GF-D8 (cell line): ENCODE measurements around the gene PRDX2.
A peak's percentile ranks its signal among the peaks of the same experiment; 100 is the strongest.

Source experiments
- DNase-seq: peaks from one replicate; lab custom pipeline; 2025; lab: John Stamatoyannopoulos, UW

The PRDX2 gene

DNA sequence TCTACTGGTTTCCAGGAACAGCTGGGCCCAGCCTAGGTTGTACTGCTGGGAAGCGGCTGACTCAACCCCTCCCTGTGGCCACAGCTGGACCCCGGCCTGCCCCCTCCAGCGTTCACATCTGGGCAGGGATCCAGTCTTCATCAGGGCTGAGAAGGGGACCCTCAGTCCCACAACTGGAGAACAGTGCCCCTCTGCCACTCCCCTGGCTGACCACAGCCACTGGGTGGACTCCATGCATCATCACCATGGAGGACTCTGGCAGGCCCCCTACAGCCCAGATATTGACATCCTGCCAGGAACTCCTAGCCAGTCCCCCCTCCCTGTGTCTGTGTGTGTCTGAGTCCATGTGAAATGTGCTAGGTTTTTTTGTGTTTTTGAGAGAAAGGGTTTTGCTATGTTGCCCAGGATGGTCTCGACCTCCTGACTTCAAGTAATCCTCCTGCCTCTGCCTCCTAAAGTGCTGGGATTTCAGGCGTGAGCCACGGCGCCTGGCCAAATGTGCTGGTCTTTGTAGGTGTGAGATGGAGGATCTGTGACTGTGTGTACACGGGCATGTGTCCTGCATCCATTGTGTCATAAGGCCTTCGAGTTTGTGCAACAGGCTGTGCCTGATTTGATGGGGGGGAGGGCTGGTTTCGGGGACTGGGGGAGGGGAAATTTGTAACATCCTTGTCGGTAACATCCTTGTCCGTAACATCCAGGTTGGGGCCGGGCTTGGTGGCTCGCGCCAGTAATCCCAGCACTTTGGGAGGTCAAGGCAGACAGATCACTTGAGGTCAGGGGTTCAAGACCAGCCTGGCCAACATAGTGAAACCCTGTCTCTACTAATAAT, 22.2 kb downstream of the PRDX2 start:
- DNase-seq = peak; percentile 19

- no peak for DNase-seq
Measured at GRCh38 chr19:12778905-12779161, 22.8 kb downstream of the PRDX2 start.

DNA sequence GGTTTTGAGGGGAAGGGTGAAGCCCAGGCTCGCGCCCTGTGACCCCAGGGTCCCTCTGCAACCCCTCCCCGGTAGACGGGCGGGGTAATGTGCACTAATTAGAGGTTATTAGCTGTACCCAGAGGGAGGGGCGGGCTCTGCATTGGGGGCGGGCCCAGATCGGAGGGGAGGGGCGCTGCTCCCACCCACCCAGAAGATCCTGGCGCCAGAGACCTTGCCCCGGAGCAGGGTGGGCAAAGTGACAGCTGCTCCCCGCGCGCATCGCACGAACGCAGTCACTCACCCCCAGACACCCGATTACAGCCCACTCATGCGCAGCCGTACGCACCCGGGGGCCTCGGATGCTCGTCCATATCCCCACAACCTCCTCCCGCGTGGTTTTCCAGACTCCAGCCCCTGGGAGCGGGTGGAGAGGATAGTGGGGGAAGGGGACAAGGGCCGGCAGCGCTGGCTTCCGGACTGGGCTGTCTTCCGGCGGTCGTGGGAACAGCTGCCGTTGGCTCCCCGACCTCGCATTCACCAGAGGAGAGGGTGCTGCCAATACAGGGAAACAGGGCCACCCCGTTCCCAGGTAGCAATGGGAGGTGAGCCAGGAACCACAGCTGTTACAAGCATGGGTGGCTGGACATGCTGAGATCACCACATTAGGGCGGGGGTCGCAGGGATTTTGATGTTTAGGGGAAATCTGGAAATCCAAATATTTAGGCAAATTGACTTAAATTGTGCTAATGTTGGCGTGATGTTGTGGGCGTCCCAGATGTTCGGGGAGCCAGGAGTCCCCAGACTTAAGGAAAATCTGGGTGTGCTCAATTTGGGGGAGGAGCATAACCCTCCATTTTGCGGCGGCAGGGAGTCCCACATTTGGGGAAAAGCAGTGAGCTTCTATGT, 23.3 kb downstream of the PRDX2 start:
- peak; percentile 27 for DNase-seq

DNA sequence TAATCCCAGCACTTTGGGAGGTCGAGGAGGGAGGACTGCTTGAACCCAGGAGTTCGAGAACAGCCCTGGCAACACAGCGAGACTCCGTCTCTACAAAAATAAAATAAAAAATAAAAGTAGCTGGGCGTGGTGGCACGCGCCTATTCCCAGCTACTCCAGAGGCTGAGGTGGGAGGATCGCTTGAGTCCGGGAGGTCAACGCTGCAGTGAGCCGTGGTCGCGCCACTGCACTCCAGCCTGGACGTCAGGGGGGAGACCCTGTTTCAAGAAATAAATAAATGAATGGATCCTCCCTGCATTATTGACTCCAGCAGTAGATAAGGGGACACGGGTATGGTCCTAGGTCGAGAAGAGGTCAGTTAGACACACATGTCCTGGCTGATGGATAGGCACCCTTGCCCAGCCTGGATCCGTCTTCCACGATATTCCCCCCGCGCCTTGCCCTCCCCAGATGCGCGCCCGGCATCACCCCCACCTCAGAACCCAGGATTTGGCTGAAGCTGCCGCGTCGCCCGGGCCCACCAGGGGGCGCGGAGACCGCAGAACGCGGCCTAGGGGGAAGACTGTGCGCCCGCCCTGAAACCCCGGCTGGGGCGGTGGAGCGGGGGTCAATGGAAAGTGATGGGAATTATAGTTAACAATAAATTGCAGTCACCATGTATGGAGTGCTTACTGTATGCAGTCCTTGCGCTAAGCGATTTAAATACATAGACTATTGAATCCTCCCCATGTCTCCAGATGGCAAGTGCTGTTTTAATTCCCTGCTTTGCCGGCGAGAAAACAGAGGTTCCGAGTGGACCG, 24.2 kb downstream of the PRDX2 start:
- DNase-seq = peak; percentile 14

DNA sequence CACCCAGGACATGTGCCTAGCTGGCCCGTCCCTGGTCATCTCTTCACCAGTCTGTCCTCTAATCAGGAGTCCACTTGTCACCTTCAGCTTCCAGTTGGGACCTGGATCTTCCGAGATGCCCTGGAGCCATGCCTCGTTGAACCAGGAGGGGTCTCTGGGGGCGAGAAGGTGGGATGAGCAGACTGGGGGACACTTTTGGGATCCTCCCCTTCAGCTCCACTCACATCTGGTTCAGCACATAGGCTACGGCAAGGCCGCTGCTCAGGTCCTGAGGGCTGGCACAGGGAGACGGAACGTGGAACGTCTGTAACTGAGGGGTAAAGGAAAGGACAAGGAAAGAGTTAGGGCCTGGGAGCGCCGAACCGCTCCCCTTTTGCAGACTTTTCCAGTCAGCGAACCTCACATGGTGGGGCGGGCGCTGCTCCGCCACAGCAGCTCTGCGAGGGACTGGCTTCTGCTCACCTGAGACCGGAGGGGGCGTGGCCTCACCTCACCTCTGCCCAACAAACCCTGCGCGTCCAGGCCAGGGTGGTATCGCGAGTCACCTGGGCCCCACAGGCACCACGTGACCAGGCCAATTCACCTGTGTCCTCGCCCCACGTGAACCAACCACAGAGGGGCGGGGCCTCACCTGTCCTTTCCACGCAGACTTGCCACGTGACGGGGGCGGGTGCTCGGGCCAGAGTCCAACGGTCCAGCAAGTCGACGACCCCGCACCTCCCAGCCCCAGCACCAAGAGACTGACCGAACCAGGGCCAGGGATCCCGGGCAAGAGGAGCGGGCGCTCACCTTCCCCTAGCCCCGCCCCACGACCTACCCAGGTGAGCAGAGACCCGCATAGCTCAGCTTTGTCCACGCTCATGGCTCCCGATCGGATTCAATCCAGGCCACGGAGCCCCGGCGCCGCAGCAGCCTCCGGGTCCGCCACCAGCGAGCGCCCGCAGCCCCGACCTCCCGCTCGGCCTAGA, 26.7 kb downstream of the PRDX2 start, which contains the start of gene HOOK2:
Gene HOOK2 (minus strand): TSS at position 965 of the 968 bp plus-strand sequence. CDS start 103 bp downstream, at position 862.
- no peak for DNase-seq

DNA sequence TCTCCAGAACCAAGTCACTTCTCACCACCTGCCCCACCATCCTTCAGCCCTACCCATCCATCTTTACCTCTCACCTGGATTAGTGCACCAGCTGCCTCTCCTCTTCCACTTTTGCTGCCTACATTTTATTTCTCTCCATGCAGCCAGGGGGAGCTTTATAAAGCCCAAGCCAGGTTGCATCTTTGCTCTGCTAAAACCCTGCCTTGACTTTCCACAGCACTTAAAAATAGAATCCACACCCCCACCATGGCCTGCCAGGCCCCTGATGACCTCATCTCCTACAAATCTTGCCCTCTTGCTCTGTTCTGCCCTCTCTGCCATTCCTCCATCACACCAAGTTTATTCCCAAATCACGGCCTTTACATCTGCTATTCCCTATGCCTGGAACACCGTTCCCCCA, 28.0 kb downstream of the PRDX2 start:
- DNase-seq = no peak

GRCh38 chr19:12772323-12772722, 29.3 kb downstream of the PRDX2 start:
- DNase-seq = no peak

- DNase-seq = no peak
Measured at GRCh38 chr19:12770922-12771321, 30.7 kb downstream of the PRDX2 start.

DNA sequence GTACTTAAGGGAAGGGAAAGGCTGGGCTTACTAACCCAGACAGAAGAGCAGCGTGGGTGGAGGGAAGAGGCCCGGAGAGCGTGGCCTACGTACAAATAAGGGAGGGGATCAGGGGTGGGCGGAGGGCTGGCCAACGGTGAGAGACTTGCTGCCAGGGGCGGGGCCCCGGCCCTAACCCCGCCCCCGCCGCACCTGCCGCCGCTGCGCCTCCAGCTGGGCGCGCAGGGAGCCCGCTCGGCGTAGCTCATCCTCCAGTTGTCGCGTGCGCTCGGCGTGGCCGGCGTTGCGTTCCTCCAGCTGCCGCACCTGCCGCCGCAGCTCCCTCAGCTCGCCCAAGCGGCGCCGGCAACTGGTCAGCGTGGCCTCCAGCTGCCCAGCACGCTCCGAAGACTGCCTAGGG, 31.9 kb downstream of the PRDX2 start:
- no peak for DNase-seq

- no peak for DNase-seq
Measured at GRCh38 chr19:12767666-12768065, 33.9 kb downstream of the PRDX2 start.

- no peak for DNase-seq
Measured at GRCh38 chr19:12767150-12767549, 34.5 kb downstream of the PRDX2 start.

- peak; percentile 35 for DNase-seq
Measured at GRCh38 chr19:12766051-12766521, 35.5 kb downstream of the PRDX2 start.

DNA sequence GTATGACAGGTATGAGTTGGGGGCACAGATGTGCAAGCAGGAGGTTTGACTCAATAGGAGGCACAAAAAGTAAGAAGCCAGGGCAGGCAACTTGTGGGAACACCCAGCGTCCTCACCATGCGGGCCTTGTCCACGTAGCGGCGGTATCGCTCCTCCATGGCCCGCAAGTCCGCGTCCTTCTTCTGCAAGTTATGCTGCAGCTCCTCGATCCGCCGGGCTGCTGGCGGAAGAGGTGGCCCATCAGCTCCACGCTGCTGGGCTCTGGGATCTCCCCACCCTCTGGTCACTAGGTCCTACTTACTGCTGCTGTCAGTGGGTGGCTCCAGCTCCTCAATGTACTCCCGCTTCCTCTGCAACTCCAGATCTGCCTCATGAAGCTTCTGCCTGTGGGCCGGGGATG, 36.9 kb downstream of the PRDX2 start:
- no peak for DNase-seq

DNA sequence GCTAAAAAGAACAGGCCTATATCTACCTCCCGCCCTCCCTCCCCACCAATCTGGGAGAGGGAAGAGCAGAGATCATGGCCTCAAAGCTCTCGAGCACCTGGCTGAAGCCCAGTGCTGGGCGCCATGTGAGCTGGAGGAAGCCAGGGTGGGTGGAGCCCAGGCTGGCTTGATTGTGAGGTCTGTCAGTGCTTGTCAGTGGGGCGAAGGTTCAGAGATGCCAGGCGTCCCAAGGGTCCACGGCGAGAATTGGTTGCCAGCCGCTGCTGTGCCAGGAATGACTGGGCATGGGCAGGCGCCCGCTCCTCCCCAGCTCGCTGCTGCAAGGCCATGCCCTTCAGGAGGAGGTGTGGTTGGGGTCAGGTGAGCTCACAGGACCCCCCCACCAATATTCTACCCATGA, 38.5 kb downstream of the PRDX2 start:
- DNase-seq = no peak

DNA sequence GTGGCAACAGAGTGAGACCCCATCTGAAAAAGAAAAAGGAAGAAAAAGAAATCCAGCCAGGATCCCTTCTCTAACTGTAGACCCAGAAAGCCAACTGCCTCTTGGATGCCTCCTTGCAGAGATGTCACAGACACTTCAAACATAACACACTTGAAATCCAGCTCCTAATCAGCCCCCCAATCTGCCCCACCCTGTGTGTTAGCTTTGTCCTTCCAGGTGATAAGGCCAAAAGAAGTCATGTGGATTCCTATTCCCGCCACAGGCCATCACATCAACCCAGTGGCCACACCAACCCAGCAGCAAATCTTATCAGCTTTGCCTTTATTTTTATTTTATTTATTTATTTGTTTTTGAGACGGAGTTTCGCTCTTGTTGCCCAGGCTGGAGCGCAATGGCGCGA, 41.9 kb downstream of the PRDX2 start:
- DNase-seq = no peak

GRCh38 chr19:12757544-12758274, 43.9 kb downstream of the PRDX2 start:
- no peak for DNase-seq

DNA sequence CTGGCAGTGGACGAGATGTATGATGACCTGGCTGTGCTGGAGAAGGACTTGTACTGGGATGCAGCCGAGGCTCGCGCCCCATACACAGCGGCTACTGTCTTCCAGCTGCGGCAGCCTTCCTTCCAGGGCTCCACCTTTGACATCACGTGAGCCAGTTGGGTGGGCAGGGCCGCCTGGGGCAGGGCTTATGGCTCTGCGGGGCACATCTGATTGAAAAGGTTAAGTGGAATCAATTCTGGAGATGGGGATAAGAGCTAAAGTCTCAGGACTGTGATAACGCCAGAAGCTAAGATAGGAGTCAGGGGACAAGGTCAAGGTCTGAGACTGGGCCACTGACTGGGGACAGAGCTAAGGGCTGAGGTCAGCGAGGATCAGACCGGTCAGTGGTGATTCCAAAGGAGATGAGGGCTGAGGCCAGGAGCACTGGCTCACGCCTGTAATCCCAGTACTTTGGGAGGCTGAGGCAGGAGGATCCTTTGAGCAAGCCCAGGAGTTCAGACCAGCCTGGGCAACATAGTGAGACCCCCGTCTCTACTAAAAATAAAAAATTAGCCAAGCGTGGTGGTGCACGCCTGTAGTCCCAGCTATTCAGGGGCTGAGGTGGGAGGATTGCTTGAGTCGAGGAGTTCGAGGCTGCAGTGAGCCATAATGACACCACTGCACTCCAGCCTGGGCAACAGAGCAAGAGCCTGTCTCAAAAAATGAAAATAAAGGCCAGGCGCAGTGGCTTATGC, 45.3 kb downstream of the PRDX2 start:
- DNase-seq = no peak

DNA sequence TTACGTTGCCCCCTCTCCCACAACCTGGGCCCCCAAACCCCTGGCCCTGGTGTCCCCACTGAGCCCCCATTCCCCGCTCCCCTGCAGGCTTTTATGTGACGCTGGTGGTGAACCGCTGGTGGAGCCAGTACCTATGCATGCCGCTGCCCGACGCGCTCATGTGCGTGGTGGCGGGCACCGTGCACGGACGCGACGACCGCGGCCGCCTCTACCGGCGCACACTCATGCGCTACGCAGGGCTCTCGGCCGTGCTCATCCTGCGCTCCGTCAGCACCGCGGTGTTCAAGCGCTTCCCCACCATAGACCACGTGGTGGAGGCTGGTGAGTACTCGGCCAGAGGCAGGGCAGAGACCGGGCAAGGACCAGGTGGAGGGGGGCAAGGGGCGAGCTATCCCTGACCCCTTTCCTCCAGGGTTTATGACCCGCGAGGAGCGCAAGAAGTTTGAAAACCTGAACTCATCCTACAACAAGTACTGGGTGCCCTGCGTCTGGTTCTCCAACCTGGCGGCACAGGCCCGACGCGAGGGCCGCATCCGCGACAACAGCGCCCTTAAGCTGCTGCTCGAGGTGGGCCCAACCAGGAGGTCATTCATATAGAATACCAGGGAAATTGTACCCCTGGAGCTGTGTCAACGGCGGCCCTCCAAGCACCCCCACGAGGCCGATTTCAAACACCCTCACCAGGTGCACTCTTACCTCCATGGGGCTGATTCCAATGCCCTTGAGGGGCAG, 47.0 kb downstream of the PRDX2 start:
- no peak for DNase-seq
